H1 (cell line): ENCODE measurements around the gene AGAP1. TPM values are rescaled to one million over a fixed set of nuclear protein-coding genes. Genes with fewer than 3 reads are reported as not detected.
A peak's percentile ranks its signal among the peaks of the same experiment; 100 is the strongest.

ENCODE experiments used
- CTCF ChIA-PET: fragments of 300-600 bp; sonication (Branson Sonifier 250); formaldehyde crosslinking; loops from one replicate; lab custom pipeline; 2021; ENCODE audit not compliant: partially characterized antibody; lab: Charles Lee
- POLR2A ChIA-PET: fragments of 300-600 bp; sonication (Branson Sonifier 250); formaldehyde crosslinking; loops from one replicate; lab custom pipeline; 2021; ENCODE audit warnings: inconsistent platforms; ENCODE audit not compliant: partially characterized antibody; lab: Charles Lee
- DNase-seq, 2 experiments: peaks; one replicate each; pipeline versions ENCODE4 v3.0.0 to v3.0.0-alpha.2; 2010 to 2022; ENCODE audit warnings: low spot score in 2 of 2, low read depth in 1 of 2, mixed read lengths in 1 of 2
- FAIRE-seq: peaks from 2 replicates; lab custom pipeline; 2011; peaks lifted over from hg19 to GRCh38; lab: Jason Lieb, UNC
- H2AFZ ChIP-seq: 2 replicates; pipeline ENCODE4 v1.8.1; 2012; ENCODE audit warnings: low read length, inconsistent platforms
- H2AK5ac ChIP-seq: 2 replicates; pipeline ENCODE4 v1.6.1; 2013; ENCODE audit warnings: low read depth, low read length
- H2BK120ac ChIP-seq: replicated peaks from 2 replicates; pipeline ENCODE3; 2013; ENCODE audit warnings: low read depth, low read length, inconsistent platforms
- H2BK12ac ChIP-seq: 2 replicates; pipeline ENCODE4 v1.6.1; 2013; ENCODE audit warnings: low read depth, low read length
- H2BK15ac ChIP-seq: 2 replicates; pipeline ENCODE4 v1.6.1; 2013; ENCODE audit warnings: low read length
- H2BK20ac ChIP-seq: 2 replicates; pipeline ENCODE4 v1.6.1; 2013; ENCODE audit warnings: low read length
- H2BK5ac ChIP-seq: 2 replicates; pipeline ENCODE4 v1.6.1; 2013; ENCODE audit warnings: low read depth, low read length
- H3K14ac ChIP-seq: 2 replicates; pipeline ENCODE4 v1.6.1; 2013; ENCODE audit warnings: inconsistent platforms; ENCODE audit not compliant: insufficient read length
- H3K18ac ChIP-seq: 2 replicates; pipeline ENCODE4 v1.6.1; 2013; ENCODE audit warnings: low read length; ENCODE audit errors: extremely low read depth
- H3K23ac ChIP-seq: 2 replicates; pipeline ENCODE4 v1.6.1; 2013; ENCODE audit warnings: inconsistent platforms; ENCODE audit not compliant: insufficient read length
- H3K23me2 ChIP-seq: 2 replicates; pipeline ENCODE4 v1.6.1; 2013; ENCODE audit warnings: low read depth, low read length
- H3K27ac ChIP-seq: 2 replicates; pipeline ENCODE4 v1.6.1; 2011; ENCODE audit warnings: low read depth, low read length, inconsistent platforms
- H3K27me3 ChIP-seq, 4 experiments: replicated peaks in 1 of 4; 1 replicate in 1 of 4; 2 replicates in 3 of 4; pipeline versions ENCODE4 v1.6.1 to v1.8.1; 2011 to 2013; ENCODE audit warnings: low read length in 3 of 4, mild to moderate bottlenecking in 3 of 4, inconsistent platforms in 2 of 4, mixed read lengths in 2 of 4, moderate library complexity in 1 of 4; ENCODE audit not compliant: control insufficient read depth in 3 of 4, insufficient read depth in 3 of 4; ENCODE audit errors: extremely low read depth in 1 of 4
- H3K36me3 ChIP-seq, 4 experiments: 2 replicates each; pipeline versions ENCODE4 v1.6.1 to v1.8.1; 2011 to 2013; ENCODE audit warnings: mild to moderate bottlenecking in 4 of 4, low read length in 3 of 4, moderate library complexity in 2 of 4, control low read depth in 1 of 4, inconsistent platforms in 1 of 4; ENCODE audit not compliant: insufficient read depth in 4 of 4, control insufficient read depth in 2 of 4
- H3K4ac ChIP-seq: replicated peaks from 2 replicates; pipeline ENCODE3; 2013; ENCODE audit warnings: low read length, low read depth, mixed read lengths, inconsistent platforms; ENCODE audit not compliant: insufficient read length
- H3K4me1 ChIP-seq, 4 experiments: replicated peaks in 1 of 4; 1 replicate in 1 of 4; 2 replicates in 3 of 4; pipeline versions ENCODE4 v1.6.1 to v1.8.1; 2011 to 2013; ENCODE audit warnings: low read length in 3 of 4, inconsistent platforms in 2 of 4, mixed read lengths in 1 of 4; ENCODE audit not compliant: insufficient read depth in 4 of 4, control insufficient read depth in 3 of 4
- H3K4me2 ChIP-seq, 2 experiments: 2 replicates each; pipeline versions ENCODE4 v1.6.1 to v1.8.1; 2011 to 2013; ENCODE audit warnings: low read depth in 2 of 2, low read length in 2 of 2, control low read depth in 1 of 2, inconsistent platforms in 1 of 2, mild to moderate bottlenecking in 1 of 2; ENCODE audit not compliant: insufficient read depth in 1 of 2
- H3K4me3 ChIP-seq, 4 experiments: fragments of 200-600, 300-600 bp in 1 of 4; sonication (generic), shearing (Covaris generic), sonication (Bioruptor Twin) in 1 of 4; 2 replicates each; pipeline versions ENCODE4 v1.5.1 to v1.8.1; 2011 to 2016; ENCODE audit warnings: low read length in 4 of 4, low read depth in 3 of 4, control low read depth in 2 of 4, inconsistent platforms in 2 of 4, mild to moderate bottlenecking in 2 of 4, mixed read lengths in 1 of 4, moderate library complexity in 1 of 4; ENCODE audit not compliant: insufficient read depth in 2 of 4; ENCODE audit errors: extremely low read depth in 1 of 4
- H3K56ac ChIP-seq: replicated peaks from 2 replicates; pipeline ENCODE3; 2013; ENCODE audit warnings: low read depth, mild to moderate bottlenecking, mixed read lengths, low read length, inconsistent platforms; ENCODE audit not compliant: insufficient read length
- H3K79me1 ChIP-seq: 2 replicates; pipeline ENCODE4 v1.6.1; 2013; ENCODE audit warnings: low read depth, low read length, control low read depth
- H3K79me2 ChIP-seq, 2 experiments: 2 replicates each; pipeline versions ENCODE4 v1.6.1 to v1.8.1; 2012 to 2013; ENCODE audit warnings: low read length in 2 of 2, mild to moderate bottlenecking in 2 of 2, inconsistent platforms in 1 of 2; ENCODE audit not compliant: insufficient read depth in 2 of 2, control insufficient read depth in 1 of 2
- H3K9ac ChIP-seq, 4 experiments: replicated peaks in 1 of 4; 1 replicate in 1 of 4; 2 replicates in 3 of 4; pipeline versions ENCODE4 v1.6.1 to v1.8.1; 2011 to 2013; ENCODE audit warnings: low read depth in 3 of 4, low read length in 3 of 4, control low read depth in 2 of 4, mild to moderate bottlenecking in 2 of 4, moderate library complexity in 2 of 4, inconsistent platforms in 1 of 4; ENCODE audit errors: extremely low read depth in 1 of 4
- H3K9me3 ChIP-seq, 2 experiments: 2 replicates each; pipeline versions ENCODE4 v1.6.1 to v1.8.1; 2012 to 2013; ENCODE audit warnings: mild to moderate bottlenecking in 2 of 2, moderate library complexity in 2 of 2, control low read depth in 1 of 2, inconsistent platforms in 1 of 2, low read depth in 1 of 2, low read length in 1 of 2, mixed read lengths in 1 of 2; ENCODE audit not compliant: insufficient read depth in 2 of 2
- H4K20me1 ChIP-seq, 2 experiments: replicated peaks in 1 of 2; 2 replicates each; pipeline versions ENCODE3 to v1.8.1; 2011 to 2013; ENCODE audit warnings: inconsistent platforms in 2 of 2, low read length in 2 of 2, mild to moderate bottlenecking in 1 of 2; ENCODE audit not compliant: insufficient read depth in 2 of 2, control insufficient read depth in 1 of 2
- H4K5ac ChIP-seq: 2 replicates; pipeline ENCODE4 v1.6.1; 2013; ENCODE audit warnings: low read length, low read depth, mixed read lengths, inconsistent platforms; ENCODE audit not compliant: insufficient read length
- H4K8ac ChIP-seq: 2 replicates; pipeline ENCODE4 v1.8.0; 2013; ENCODE audit warnings: mild to moderate bottlenecking, moderate library complexity, low read length, inconsistent platforms; ENCODE audit not compliant: insufficient read depth; ENCODE audit errors: extremely low read depth
- H4K91ac ChIP-seq: replicated peaks from 2 replicates; pipeline ENCODE3; 2013; ENCODE audit warnings: low read length, mixed read lengths, inconsistent platforms; ENCODE audit not compliant: insufficient read length
- EZH2 ChIP-seq: fragments of 200-600 bp; sonication (generic); IDR thresholded peaks from 2 replicates; pipeline ENCODE4 v1.7.1; 2012; ENCODE audit warnings: low read depth, mild to moderate bottlenecking, moderate library complexity, low read length, inconsistent platforms; ENCODE audit not compliant: severe bottlenecking
- WGBS, 2 experiments: shearing (Covaris generic) in 1 of 2; methylation state at CpG; one replicate each; pipeline versions ENCODE4 v1.1.6 to v1.1.7; 2013 to 2015; ENCODE audit warnings: low lambda C conversion rate in 2 of 2, mixed read lengths in 2 of 2, inconsistent platforms in 1 of 2, low coverage in 1 of 2, missing lambda C conversion rate in 1 of 2; ENCODE audit not compliant: insufficient replicate concordance in 2 of 2, insufficient coverage in 1 of 2, insufficient read length in 1 of 2; ENCODE audit errors: extremely low coverage in 1 of 2, missing lambda C conversion rate in 1 of 2; 5-methylcytosine and 5-hydroxymethylcytosine counted together
- polyA plus RNA-seq, 7 experiments: library from polyadenylated mRNA; depleted of rRNA in 3 of 7; stranded (reverse) in 5 of 7; unstranded in 2 of 7; fragments of >200 nt in 5 of 7; fragments of 200-250 nt in 2 of 7; gene quantifications; 1 replicate in 5 of 7; 2 replicates in 1 of 7; 4 replicates in 1 of 7; pipeline versions ENCODE4 v1.2.1 to v1.2.3, GENCODE V29; 2011 to 2013; ENCODE audit warnings: missing spikeins in 2 of 7, mixed read lengths in 2 of 7
- total RNA-seq: library from RNA; stranded (reverse); fragmentation: NEBNext Ultra II Directional; extraction: Animal tissue kit (Norgen Biotek cat#: 25700); gene quantifications from 2 replicates; pipeline ENCODE4 v1.2.1, GENCODE V29; 2021

Gene AGAP1
- total and polyA plus RNA-seq, 2 of the 8 experiments (the other 6 are each of a cell fraction or from before 2014, with no cell fraction given): 18.1 to 39.4 TPM

- Histone ChIP-seq H3K79me2 (0 out of 4 replicates have a peak, but pooled peaks cover 0 to 3% of the 10 kb centered on the region in 2 experiments), H3K4me2 (no peak overlapping the region), H3K27me3 (no peaks in the 10 kb centered on the region), H2BK20ac (0 out of 2 replicates have a peak overlapping the region, but pooled peaks have one; percentile 34), H2BK5ac (no peak overlapping the region; the same call in 1 of the 2 replicates), H3K9me3 (no peaks in the 10 kb centered on the region), H4K20me1 (no peaks in the 10 kb centered on the region), H2BK15ac (no peak overlapping the region), H3K4ac (no peak overlapping the region), H3K23ac (no peak overlapping the region), H2BK120ac (no peak overlapping the region), H4K91ac (no peak overlapping the region), H2AFZ (no peak overlapping the region), H4K5ac (no peak overlapping the region), H2BK12ac (no peak overlapping the region), H4K8ac (no peak overlapping the region), H3K4me3 (no peak overlapping the region), H2AK5ac (no peak overlapping the region), H3K9ac (no peak overlapping the region), H3K79me1 (no peaks in the 10 kb centered on the region), H3K23me2 (no peaks in the 10 kb centered on the region), H3K27ac (no peak overlapping the region), H3K56ac (no peak overlapping the region), H3K4me1 (peaks cover 6 to 20% (median 13%) of the 10 kb centered on the region in 4 experiments), H3K14ac (no peak overlapping the region), H3K36me3 (no peaks in the 10 kb centered on the region), H3K18ac (no peak overlapping the region)
- ChIA-PET POLR2A (no interaction called here), CTCF (interaction anchor here (0.8 to 1.4 kb wide), 7 partner anchors 9 to 145 kb away, joined by 3 to 4 read pairs (median 3); no protein-coding TSS in a partner anchor)
- WGBS, 2 experiments: 84% methylated on average over 8 of the region's 8 CpGs; no CpG with 5 or more reads in 1 of the 2 experiments
- no peak for FAIRE-seq
- DNase-seq: no peak
- TF ChIP-seq EZH2: no peak
These were observed 588.2 kb downstream of the AGAP1 start for GRCh38 chr2:236082061-236082460.
